ENCODE measurements around the gene OGFOD3.
"Not testable (repeated sequence)": the region's sequence is repeated elsewhere in the genome, so short reads cannot be mapped to it uniquely, and the experiment has no call there.

Gene OGFOD3

DNA sequence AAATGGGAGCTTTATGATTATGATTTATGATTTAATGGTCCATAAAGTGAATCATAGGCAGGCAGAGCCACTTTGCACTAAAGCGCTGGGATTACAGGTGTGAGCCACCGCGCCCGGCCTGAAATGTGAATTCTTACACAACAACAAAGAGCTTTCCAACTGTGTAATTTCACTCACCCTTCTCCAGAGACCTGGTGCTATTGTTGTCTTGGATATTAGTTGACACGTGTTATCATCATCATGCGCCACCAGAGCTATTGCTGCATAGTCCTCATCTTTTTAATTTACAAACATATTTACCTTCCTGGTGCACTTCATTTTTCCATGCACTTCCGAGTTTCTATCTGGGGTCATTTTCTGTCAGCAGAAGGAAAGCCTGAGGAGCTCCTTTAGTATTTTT, 51.6 kb downstream of the OGFOD3 start:
- Histone ChIP-seq H3K4me3 (ENCODE audit: insufficient read depth, low read depth, low read length, poor library complexity, severe bottlenecking) (no peak overlapping the region), H3K4me1 (ENCODE audit: control insufficient read depth, insufficient read depth, low read length, poor library complexity, severe bottlenecking) (peaks cover 9% of the 10 kb centered on the region), H3K9me3 (ENCODE audit: control insufficient read depth, low read length) (no peaks in the 10 kb centered on the region), H3K27ac (ENCODE audit: insufficient read depth, low read length, poor library complexity, severe bottlenecking) (no peak overlapping the region), H3K27me3 (replicated peaks; ENCODE audit: control insufficient read depth, insufficient read depth, low read length, poor library complexity, severe bottlenecking) (peaks cover 19% of the 10 kb centered on the region), H3K36me3 (ENCODE audit: control insufficient read depth, insufficient read depth, low read length) (no peaks in the 10 kb centered on the region)
- DNase-seq, result no peak

DNA sequence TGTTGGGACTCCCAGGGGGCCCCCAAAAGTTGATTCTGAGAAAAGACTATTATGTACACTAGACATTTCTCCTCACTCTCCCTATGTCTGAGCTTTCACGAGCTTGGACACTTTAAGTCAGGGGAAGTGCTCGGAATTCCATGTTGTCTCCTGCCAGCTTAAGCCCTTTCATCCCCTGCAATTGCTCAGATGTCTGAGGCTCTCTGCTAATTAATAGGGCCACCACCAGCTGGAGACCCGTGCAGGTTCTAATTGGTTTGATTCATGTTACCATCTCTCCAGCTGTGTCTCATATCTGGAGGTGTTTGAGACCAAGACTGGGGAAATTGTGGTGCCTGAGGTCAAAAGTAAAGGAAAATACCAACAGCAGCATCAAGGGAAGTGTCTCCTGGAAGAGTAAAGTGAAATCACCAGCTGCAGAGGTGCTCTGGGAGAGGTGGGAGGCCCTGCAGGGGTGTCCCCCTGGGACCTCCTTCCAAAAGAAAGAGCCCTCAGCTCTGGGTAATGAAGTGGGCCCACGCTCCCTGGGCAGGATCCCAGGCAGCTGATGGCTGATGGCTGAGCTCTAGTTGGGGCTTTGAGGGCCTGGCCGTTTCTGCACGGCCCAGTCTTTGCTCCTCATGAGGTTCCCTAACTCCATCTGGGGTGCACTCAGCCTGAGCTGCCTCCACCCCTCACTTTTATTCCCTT, 52.6 kb downstream of the OGFOD3 start:
- no peaks in the 10 kb centered on the region for H3K9me3 ChIP-seq (ENCODE audit: control insufficient read depth, low read length)
- no peak for DNase-seq
- peaks cover 9% of the 10 kb centered on the region for H3K27me3 ChIP-seq (replicated peaks; ENCODE audit: control insufficient read depth, insufficient read depth, low read length, poor library complexity, severe bottlenecking)
- peaks cover 2% of the 10 kb centered on the region for H3K4me1 ChIP-seq (ENCODE audit: control insufficient read depth, insufficient read depth, low read length, poor library complexity, severe bottlenecking)
- H3K36me3 ChIP-seq (ENCODE audit: control insufficient read depth, insufficient read depth, low read length), result no peaks in the 10 kb centered on the region
- no peak overlapping the region for H3K4me3 ChIP-seq (ENCODE audit: insufficient read depth, low read depth, low read length, poor library complexity, severe bottlenecking)
- H3K27ac ChIP-seq (ENCODE audit: insufficient read depth, low read length, poor library complexity, severe bottlenecking), result no peak overlapping the region

DNA sequence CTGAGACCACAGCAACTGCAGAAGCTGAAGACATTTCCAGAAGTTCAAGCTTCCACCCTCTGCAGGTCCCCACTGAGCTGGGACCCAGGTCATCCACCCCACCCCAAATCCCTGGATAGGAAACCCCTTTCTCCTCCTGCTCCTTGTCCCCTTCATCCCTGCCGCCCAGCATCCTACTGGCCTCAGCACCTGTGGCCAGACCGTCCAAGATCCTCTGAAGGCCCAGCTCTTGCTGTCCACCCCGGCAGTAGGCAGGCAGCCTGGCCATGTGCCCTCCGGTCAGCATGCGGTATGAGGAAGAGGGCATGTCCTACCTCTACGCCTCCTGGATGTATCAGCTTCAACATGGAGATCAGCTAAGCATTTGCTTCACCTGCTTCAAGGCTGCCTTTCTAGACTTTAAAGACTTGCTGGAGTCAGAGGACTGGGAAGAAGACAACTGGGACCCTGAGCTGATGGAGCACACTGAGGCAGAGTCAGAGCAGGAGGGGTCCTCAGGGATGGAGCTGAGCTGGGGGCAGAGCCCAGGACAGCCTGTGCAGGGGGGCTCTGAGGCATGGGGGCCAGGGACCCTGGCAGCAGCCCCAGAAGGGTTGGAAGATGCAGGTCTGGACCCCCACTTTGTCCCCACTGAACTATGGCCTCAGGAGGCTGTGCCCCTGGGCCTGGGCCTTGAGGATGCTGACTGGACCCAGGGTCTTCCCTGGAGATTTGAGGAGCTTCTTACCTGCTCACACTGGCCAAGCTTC, 56.3 kb downstream of the OGFOD3 start:
- Histone ChIP-seq H3K36me3 (ENCODE audit: control insufficient read depth, insufficient read depth, low read length) (no peaks in the 10 kb centered on the region), H3K4me1 (ENCODE audit: control insufficient read depth, insufficient read depth, low read length, poor library complexity, severe bottlenecking) (no peaks in the 10 kb centered on the region), H3K4me3 (ENCODE audit: insufficient read depth, low read depth, low read length, poor library complexity, severe bottlenecking) (no peak overlapping the region), H3K9me3 (ENCODE audit: control insufficient read depth, low read length) (no peaks in the 10 kb centered on the region), H3K27ac (ENCODE audit: insufficient read depth, low read length, poor library complexity, severe bottlenecking) (no peak overlapping the region), H3K27me3 (replicated peaks; ENCODE audit: control insufficient read depth, insufficient read depth, low read length, poor library complexity, severe bottlenecking) (no peaks in the 10 kb centered on the region)
- DNase-seq, result no peak

- not testable (repeated sequence) for H3K4me3 ChIP-seq (ENCODE audit: insufficient read depth, low read depth, low read length, poor library complexity, severe bottlenecking); H3K27me3 ChIP-seq (replicated peaks; ENCODE audit: control insufficient read depth, insufficient read depth, low read length, poor library complexity, severe bottlenecking); H3K4me1 ChIP-seq (ENCODE audit: control insufficient read depth, insufficient read depth, low read length, poor library complexity, severe bottlenecking); H3K36me3 ChIP-seq (ENCODE audit: control insufficient read depth, insufficient read depth, low read length); H3K9me3 ChIP-seq (ENCODE audit: control insufficient read depth, low read length); DNase-seq; H3K27ac ChIP-seq (ENCODE audit: insufficient read depth, low read length, poor library complexity, severe bottlenecking)
Measured at GRCh38 chr17:82359451-82360074, 58.8 kb downstream of the OGFOD3 start.

DNA sequence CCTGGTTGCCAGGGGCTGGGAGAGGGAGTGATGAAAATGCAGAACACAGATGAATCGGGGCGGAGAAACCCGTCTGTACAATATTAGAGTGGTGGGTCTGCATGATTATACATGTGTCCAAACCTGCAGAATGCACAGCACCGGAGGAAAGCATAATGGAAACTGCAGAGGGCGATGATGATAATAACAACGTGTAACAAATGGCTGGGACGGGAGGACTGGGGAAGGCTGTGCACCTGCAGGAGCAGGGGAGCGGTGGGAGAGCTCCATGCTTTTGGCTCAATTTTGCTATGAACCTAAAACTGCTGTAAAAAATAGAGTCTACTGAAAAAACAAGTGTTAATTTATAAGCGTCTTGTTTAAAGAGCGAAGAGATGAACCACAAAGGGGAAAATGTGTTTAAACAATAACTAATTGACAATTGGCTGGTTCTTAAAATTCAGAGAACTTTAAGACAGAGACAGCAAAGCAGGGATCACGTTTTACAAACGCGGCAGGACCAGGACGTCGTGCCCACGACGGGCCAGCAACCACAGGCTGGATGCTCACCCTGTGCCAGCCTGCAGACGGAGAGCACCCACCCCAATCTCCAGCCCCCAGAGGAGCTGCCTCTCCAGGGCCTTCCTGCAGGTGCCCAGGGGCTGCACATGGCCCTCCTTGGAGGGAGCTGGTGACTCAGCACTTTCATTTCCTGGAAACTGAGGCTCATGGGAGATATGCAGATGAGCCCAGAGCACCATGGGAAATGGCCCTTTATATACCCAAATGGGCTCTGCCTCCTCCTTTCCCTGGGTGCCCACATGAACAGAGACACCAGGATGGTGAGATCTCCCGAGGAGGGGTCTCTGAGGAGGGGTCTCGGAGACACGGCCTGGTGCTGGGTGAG, 59.7 kb downstream of the OGFOD3 start, which contains the start of gene TEX19:
Gene TEX19, plus strand, starts transcription at position 783 of the 886 bp plus-strand sequence. CDS start 2,904 bp downstream, outside the sequence.
- DNase-seq, result no peak
- H3K27ac ChIP-seq (ENCODE audit: insufficient read depth, low read length, poor library complexity, severe bottlenecking), result no peak within 1 kb of the TSS
- no peaks in the 10 kb centered on the region for H3K4me1 ChIP-seq (ENCODE audit: control insufficient read depth, insufficient read depth, low read length, poor library complexity, severe bottlenecking)
- H3K27me3 ChIP-seq (replicated peaks; ENCODE audit: control insufficient read depth, insufficient read depth, low read length, poor library complexity, severe bottlenecking), result no peaks in the 10 kb centered on the region
- H3K4me3 ChIP-seq (ENCODE audit: insufficient read depth, low read depth, low read length, poor library complexity, severe bottlenecking), result no peak within 1 kb of the TSS
- no peaks in the 10 kb centered on the region for H3K36me3 ChIP-seq (ENCODE audit: control insufficient read depth, insufficient read depth, low read length)
- no peaks in the 10 kb centered on the region for H3K9me3 ChIP-seq (ENCODE audit: control insufficient read depth, low read length)

GRCh38 chr17:82357394-82357793, 61.0 kb downstream of the OGFOD3 start:
- Histone ChIP-seq H3K36me3 (ENCODE audit: control insufficient read depth, insufficient read depth, low read length) (no peaks in the 10 kb centered on the region), H3K27ac (ENCODE audit: insufficient read depth, low read length, poor library complexity, severe bottlenecking) (no peak overlapping the region), H3K9me3 (ENCODE audit: control insufficient read depth, low read length) (no peaks in the 10 kb centered on the region), H3K27me3 (replicated peaks; ENCODE audit: control insufficient read depth, insufficient read depth, low read length, poor library complexity, severe bottlenecking) (no peaks in the 10 kb centered on the region), H3K4me1 (ENCODE audit: control insufficient read depth, insufficient read depth, low read length, poor library complexity, severe bottlenecking) (no peaks in the 10 kb centered on the region), H3K4me3 (ENCODE audit: insufficient read depth, low read depth, low read length, poor library complexity, severe bottlenecking) (no peak overlapping the region)
- no peak for DNase-seq

DNA sequence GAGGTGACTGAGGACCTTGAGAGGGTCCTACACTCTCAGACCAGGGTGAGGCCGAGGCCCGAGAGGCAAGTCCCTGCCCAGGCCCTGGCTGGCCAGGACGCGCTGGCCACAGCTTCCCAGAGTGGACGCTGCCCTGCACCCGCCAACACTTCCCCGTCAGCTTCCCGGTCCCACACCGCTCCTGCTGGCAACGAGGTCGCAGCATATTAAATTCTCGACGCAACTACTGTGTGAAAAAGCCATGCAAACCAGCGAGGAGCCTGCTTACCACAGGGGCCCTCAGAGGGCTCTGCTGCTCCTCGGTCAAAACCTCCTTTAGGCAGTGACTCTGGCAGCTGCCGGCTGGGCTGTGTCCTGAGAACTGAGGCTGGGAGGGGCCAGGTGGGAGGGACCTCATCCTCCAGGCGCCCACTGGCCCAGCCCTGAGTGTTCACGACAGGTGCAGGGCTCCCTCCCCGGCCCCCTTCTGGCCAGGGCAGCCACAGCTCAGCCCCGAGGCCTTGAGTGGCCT, 61.5 kb downstream of the OGFOD3 start:
- H3K9me3 ChIP-seq (ENCODE audit: control insufficient read depth, low read length), result no peaks in the 10 kb centered on the region
- DNase-seq, result no peak
- H3K4me3 ChIP-seq (ENCODE audit: insufficient read depth, low read depth, low read length, poor library complexity, severe bottlenecking), result no peak overlapping the region
- H3K4me1 ChIP-seq (ENCODE audit: control insufficient read depth, insufficient read depth, low read length, poor library complexity, severe bottlenecking), result peaks cover 2% of the 10 kb centered on the region
- no peaks in the 10 kb centered on the region for H3K36me3 ChIP-seq (ENCODE audit: control insufficient read depth, insufficient read depth, low read length)
- no peak overlapping the region for H3K27ac ChIP-seq (ENCODE audit: insufficient read depth, low read length, poor library complexity, severe bottlenecking)
- H3K27me3 ChIP-seq (replicated peaks; ENCODE audit: control insufficient read depth, insufficient read depth, low read length, poor library complexity, severe bottlenecking), result no peaks in the 10 kb centered on the region

GRCh38 chr17:82355770-82356427, 62.5 kb downstream of the OGFOD3 start:
- no peak overlapping the region for H3K27ac ChIP-seq (ENCODE audit: insufficient read depth, low read length, poor library complexity, severe bottlenecking)
- no peaks in the 10 kb centered on the region for H3K27me3 ChIP-seq (replicated peaks; ENCODE audit: control insufficient read depth, insufficient read depth, low read length, poor library complexity, severe bottlenecking)

GRCh38 chr17:82354804-82355308, 63.5 kb downstream of the OGFOD3 start:
- no peaks in the 10 kb centered on the region for H3K9me3 ChIP-seq (ENCODE audit: control insufficient read depth, low read length)
- H3K36me3 ChIP-seq (ENCODE audit: control insufficient read depth, insufficient read depth, low read length), result no peaks in the 10 kb centered on the region
- H3K4me1 ChIP-seq (ENCODE audit: control insufficient read depth, insufficient read depth, low read length, poor library complexity, severe bottlenecking), result peaks cover 6% of the 10 kb centered on the region
- no peak overlapping the region for H3K4me3 ChIP-seq (ENCODE audit: insufficient read depth, low read depth, low read length, poor library complexity, severe bottlenecking)
- no peak for DNase-seq
- no peaks in the 10 kb centered on the region for H3K27me3 ChIP-seq (replicated peaks; ENCODE audit: control insufficient read depth, insufficient read depth, low read length, poor library complexity, severe bottlenecking)
- H3K27ac ChIP-seq (ENCODE audit: insufficient read depth, low read length, poor library complexity, severe bottlenecking), result no peak overlapping the region

More at GRCh38 chr17:82355770-82356427, 62.5 kb downstream of the OGFOD3 start:
- peaks cover 6% of the 10 kb centered on the region for H3K4me1 ChIP-seq (ENCODE audit: control insufficient read depth, insufficient read depth, low read length, poor library complexity, severe bottlenecking)
- H3K4me3 ChIP-seq (ENCODE audit: insufficient read depth, low read depth, low read length, poor library complexity, severe bottlenecking), result no peak overlapping the region
- H3K36me3 ChIP-seq (ENCODE audit: control insufficient read depth, insufficient read depth, low read length), result no peaks in the 10 kb centered on the region
- no peak for DNase-seq
- H3K9me3 ChIP-seq (ENCODE audit: control insufficient read depth, low read length), result no peaks in the 10 kb centered on the region
